ENCODE measurements around the gene LMAN1L.

The LMAN1L gene

DNA sequence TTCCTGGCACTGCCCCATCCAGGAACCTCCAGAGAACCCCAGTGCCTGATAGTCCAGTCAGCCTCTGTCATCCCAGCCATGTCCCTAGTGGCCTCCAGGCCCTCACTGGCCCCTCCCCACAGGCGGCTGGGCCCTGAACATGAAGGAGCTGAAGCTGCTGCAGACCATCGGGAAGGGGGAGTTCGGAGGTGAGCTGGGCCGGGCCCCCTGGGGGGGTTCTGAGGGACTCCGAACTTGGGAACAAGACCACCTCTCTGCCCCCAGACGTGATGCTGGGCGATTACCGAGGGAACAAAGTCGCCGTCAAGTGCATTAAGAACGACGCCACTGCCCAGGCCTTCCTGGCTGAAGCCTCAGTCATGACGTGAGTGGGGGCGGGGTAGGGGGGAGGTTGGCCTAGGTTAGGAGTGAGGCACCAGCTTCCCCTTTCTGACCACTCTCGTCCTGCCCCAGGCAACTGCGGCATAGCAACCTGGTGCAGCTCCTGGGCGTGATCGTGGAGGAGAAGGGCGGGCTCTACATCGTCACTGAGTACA is 12.0 kb upstream of the LMAN1L start:
- peak overlapping the region; percentile 76 for H3K27ac ChIP-seq (ENCODE audit: poor library complexity, severe bottlenecking)
- peaks cover 51% of the 10 kb centered on the region for H3K36me3 ChIP-seq (ENCODE audit: low read depth)

DNA sequence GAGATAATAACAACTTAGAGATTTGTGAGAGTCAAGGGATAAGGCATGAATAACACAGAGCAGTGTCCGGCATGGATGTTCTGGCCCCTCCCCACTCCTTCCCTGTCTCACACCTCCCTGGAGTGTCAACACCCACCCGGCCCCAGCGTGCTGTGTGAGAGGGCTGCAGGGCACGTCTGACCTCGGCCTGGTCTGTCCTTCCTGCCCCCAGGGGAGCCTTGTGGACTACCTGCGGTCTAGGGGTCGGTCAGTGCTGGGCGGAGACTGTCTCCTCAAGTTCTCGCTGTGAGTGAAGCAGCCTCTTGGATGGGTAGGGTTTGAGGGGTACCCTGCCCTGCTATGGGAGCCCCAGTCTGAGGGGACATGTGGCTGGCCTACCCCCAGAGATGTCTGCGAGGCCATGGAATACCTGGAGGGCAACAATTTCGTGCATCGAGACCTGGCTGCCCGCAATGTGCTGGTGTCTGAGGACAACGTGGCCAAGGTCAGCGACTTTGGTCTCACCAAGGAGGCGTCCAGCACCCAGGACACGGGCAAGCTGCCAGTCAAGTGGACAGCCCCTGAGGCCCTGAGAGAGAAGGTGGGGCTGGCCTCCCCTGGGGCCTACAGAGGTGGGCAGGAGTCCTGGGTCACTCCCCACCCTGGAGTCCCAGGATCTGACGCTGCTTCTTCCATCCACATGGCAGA is 11.2 kb upstream of the LMAN1L start:
- H3K4me3 ChIP-seq (ENCODE audit: severe bottlenecking) = no peak overlapping the region
- H3K36me3 ChIP-seq (ENCODE audit: low read depth) = peaks cover 49% of the 10 kb centered on the region
- H3K9me3 ChIP-seq (ENCODE audit: severe bottlenecking) = no peaks in the 10 kb centered on the region
- DNase-seq (ENCODE audit: low spot score) = no peak
- no peaks in the 10 kb centered on the region for H3K27me3 ChIP-seq (ENCODE audit: insufficient read depth, poor library complexity, severe bottlenecking)
- TF ChIP-seq, protein P1, sequence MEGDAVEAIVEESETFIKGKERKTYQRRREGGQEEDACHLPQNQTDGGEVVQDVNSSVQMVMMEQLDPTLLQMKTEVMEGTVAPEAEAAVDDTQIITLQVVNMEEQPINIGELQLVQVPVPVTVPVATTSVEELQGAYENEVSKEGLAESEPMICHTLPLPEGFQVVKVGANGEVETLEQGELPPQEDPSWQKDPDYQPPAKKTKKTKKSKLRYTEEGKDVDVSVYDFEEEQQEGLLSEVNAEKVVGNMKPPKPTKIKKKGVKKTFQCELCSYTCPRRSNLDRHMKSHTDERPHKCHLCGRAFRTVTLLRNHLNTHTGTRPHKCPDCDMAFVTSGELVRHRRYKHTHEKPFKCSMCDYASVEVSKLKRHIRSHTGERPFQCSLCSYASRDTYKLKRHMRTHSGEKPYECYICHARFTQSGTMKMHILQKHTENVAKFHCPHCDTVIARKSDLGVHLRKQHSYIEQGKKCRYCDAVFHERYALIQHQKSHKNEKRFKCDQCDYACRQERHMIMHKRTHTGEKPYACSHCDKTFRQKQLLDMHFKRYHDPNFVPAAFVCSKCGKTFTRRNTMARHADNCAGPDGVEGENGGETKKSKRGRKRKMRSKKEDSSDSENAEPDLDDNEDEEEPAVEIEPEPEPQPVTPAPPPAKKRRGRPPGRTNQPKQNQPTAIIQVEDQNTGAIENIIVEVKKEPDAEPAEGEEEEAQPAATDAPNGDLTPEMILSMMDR (IDR thresholded peaks at IDR 0.05; ENCODE audit: poor library complexity, severe bottlenecking) = no peak
- H3K27ac ChIP-seq (ENCODE audit: poor library complexity, severe bottlenecking) = no peak overlapping the region
- H3K4me1 ChIP-seq (ENCODE audit: insufficient read depth, poor library complexity, severe bottlenecking) = peaks cover 13% of the 10 kb centered on the region
- no peak for ATAC-seq (ENCODE audit: low read depth)

More for the DNA sequence above, 12.0 kb upstream of the LMAN1L start:
- H3K9me3 ChIP-seq (ENCODE audit: severe bottlenecking) = no peaks in the 10 kb centered on the region
- TF ChIP-seq, protein P1 (IDR thresholded peaks at IDR 0.05; ENCODE audit: poor library complexity, severe bottlenecking) = no peak
- no peak overlapping the region for H3K4me3 ChIP-seq (ENCODE audit: severe bottlenecking)
- no peak for DNase-seq (ENCODE audit: low spot score)
- H3K27me3 ChIP-seq (ENCODE audit: insufficient read depth, poor library complexity, severe bottlenecking) = no peaks in the 10 kb centered on the region
- H3K4me1 ChIP-seq (ENCODE audit: insufficient read depth, poor library complexity, severe bottlenecking) = peaks cover 20% of the 10 kb centered on the region
- ATAC-seq (ENCODE audit: low read depth) = no peak

DNA sequence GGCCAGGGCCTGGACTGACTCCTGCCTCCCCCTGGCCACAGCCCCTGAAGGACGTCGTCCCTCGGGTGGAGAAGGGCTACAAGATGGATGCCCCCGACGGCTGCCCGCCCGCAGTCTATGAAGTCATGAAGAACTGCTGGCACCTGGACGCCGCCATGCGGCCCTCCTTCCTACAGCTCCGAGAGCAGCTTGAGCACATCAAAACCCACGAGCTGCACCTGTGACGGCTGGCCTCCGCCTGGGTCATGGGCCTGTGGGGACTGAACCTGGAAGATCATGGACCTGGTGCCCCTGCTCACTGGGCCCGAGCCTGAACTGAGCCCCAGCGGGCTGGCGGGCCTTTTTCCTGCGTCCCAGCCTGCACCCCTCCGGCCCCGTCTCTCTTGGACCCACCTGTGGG is 10.3 kb upstream of the LMAN1L start:
- Histone ChIP-seq H3K27me3 (ENCODE audit: insufficient read depth, poor library complexity, severe bottlenecking) (no peaks in the 10 kb centered on the region), H3K4me1 (ENCODE audit: insufficient read depth, poor library complexity, severe bottlenecking) (peaks cover 13% of the 10 kb centered on the region), H3K4me3 (ENCODE audit: severe bottlenecking) (no peak overlapping the region), H3K36me3 (ENCODE audit: low read depth) (peaks cover 49% of the 10 kb centered on the region), H3K9me3 (ENCODE audit: severe bottlenecking) (no peaks in the 10 kb centered on the region), H3K27ac (ENCODE audit: poor library complexity, severe bottlenecking) (no peak overlapping the region)
- TF ChIP-seq, protein P1 (IDR thresholded peaks at IDR 0.05; ENCODE audit: poor library complexity, severe bottlenecking) = no peak
- DNase-seq (ENCODE audit: low spot score) = no peak
- ATAC-seq (ENCODE audit: low read depth) = no peak

DNA sequence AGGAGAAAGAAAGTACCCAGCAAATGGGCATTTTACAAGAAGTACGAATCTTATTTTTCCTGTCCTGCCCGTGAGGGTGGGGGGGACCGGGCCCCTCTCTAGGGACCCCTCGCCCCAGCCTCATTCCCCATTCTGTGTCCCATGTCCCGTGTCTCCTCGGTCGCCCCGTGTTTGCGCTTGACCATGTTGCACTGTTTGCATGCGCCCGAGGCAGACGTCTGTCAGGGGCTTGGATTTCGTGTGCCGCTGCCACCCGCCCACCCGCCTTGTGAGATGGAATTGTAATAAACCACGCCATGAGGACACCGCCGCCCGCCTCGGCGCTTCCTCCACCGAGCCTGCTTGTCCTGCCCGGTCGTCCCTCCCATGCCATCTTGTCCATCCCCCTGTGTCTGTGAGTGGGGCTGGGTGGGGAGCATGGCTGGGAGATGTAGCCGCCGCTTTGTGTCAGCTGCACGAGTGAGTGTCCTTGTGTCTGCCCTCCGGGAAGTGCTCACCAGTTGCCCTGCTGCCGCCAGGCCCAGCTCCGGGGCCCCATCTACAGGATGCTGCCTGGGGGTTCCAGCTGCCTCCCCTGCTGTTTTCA is 9.7 kb upstream of the LMAN1L start:
- Histone ChIP-seq H3K4me1 (ENCODE audit: insufficient read depth, poor library complexity, severe bottlenecking) (peaks cover 16% of the 10 kb centered on the region), H3K4me3 (ENCODE audit: severe bottlenecking) (no peak overlapping the region), H3K9me3 (ENCODE audit: severe bottlenecking) (no peaks in the 10 kb centered on the region), H3K36me3 (ENCODE audit: low read depth) (peaks cover 48% of the 10 kb centered on the region), H3K27me3 (ENCODE audit: insufficient read depth, poor library complexity, severe bottlenecking) (no peaks in the 10 kb centered on the region), H3K27ac (ENCODE audit: poor library complexity, severe bottlenecking) (no peak overlapping the region)
- DNase-seq (ENCODE audit: low spot score) (no peak), ATAC-seq (ENCODE audit: low read depth) (no peak)
- TF ChIP-seq, protein P1 (IDR thresholded peaks at IDR 0.05; ENCODE audit: poor library complexity, severe bottlenecking) = no peak

DNA sequence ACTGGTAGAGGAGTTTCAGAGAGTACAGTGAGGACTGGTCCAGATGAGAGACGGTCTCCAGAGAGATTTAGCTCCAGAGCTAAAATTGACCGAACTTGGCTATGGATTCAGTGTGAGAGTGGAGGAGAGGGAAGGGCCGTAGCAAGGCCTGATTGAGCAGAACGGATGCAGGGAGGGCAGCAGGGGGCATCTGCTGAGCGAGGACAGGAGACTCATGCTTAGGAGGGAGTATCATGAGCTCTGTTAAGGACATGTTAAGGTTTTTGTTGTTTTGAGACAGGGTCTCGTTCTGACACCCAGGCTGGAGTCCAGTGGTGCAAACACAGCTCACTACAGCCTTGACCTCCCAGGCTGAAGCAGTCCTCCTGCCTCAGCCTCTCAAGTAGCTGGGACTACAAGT is 7.7 kb upstream of the LMAN1L start:
- Histone ChIP-seq H3K9me3 (ENCODE audit: severe bottlenecking) (no peaks in the 10 kb centered on the region), H3K27me3 (ENCODE audit: insufficient read depth, poor library complexity, severe bottlenecking) (no peaks in the 10 kb centered on the region), H3K4me1 (ENCODE audit: insufficient read depth, poor library complexity, severe bottlenecking) (peaks cover 20% of the 10 kb centered on the region), H3K36me3 (ENCODE audit: low read depth) (peaks cover 34% of the 10 kb centered on the region), H3K4me3 (ENCODE audit: severe bottlenecking) (no peak overlapping the region), H3K27ac (ENCODE audit: poor library complexity, severe bottlenecking) (no peak overlapping the region)
- TF ChIP-seq, protein P1 (IDR thresholded peaks at IDR 0.05; ENCODE audit: poor library complexity, severe bottlenecking) = no peak
- DNase-seq (ENCODE audit: low spot score) (no peak), ATAC-seq (ENCODE audit: low read depth) (no peak)

Measured in RWPE2 (cell line).